NCI-H748 treated with DMSO at 0.1 percent for 48 hours (cell line): ENCODE results near the gene TBCD.
A peak's percentile ranks its signal among the peaks of the same experiment; 100 is the strongest.

Experiments used
- DNase-seq: peaks from one replicate; lab custom pipeline; 2025; lab: John Stamatoyannopoulos, UW

The TBCD gene

DNA sequence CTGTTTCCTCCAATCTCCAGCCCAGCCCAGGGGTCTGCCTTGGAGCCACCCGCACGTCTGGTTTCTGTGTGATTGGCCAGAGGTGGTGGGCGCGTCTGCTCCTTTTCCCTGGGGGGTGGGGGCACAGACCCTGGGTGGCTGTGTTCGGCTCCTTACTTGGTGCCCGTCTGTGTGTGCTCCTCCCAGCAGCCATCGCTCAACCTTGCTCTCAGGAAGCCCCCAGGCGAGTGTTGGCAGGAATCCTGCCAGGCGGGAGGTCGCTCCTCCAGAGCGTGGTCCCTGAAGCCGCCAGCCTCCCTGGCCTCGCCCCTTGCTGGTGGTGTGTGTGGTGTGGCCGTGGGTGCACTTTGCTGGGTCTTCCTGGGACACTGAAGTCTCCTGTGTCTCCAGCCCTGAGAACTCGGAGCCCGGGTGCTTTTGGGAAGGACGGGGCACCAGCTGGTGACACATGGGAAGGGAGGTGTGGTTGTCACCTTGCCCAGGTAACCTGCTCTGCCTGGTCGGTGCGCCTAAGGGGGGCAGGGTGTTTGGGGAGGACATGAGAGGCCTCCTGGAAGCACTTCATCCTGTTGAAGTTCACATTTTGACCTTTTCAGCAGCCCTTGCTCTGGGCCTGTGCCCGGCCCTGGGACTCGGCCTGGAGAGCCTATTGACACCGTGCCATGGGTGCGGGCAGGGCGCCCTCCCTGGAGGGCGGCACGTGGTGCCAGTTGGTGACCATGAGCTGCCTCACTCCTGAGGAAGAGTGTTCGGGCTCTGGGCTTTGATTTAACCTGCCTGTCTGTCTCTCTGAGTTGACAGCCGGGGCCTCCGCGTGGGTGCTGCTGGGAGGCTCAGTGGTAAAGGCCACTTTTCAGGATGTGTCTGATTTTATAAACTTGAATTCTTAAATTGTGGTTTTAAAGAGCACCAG lies 137.0 kb downstream of the TBCD start:
- no peak for DNase-seq

DNA sequence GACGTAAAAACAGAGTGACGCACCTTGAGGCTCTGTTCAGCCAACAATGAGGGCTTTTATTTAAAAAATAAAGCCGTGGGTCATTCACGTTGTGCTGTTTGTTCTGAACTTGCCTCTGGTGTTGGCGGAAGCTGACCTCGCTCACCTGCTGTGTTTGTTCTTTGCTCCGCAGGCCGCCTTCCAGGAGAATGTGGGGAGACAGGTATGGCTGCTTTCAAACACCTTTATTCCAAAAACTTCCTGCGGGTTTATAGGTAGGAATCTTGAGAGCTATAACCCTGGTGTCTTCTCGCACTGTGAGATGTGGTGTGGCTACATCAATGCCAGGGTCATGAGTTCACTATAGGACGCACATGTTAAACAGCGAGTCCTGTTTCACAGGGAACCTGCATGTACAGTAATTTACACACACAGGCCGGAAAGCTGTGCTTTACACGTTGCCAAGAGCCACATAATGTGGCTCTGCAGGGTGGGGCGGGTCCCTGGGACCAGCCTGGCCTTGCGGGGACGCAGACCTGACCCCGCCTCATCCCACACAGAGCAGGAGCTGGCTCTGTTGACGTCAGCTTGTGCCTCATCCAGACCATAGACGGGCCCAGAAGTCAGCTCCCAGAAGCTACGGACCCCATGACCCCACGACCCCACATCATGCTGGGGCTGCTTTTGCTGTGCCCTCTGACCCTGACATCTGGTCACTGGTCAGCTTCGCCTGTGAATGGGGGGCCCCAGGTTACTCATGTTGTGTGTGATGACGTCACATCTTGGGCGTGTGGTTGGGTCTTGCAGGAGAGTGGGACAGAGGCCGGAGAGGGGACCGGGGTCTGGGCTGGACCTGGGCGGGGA lies 137.9 kb downstream of the TBCD start:
- DNase-seq: peak; percentile 30

DNA sequence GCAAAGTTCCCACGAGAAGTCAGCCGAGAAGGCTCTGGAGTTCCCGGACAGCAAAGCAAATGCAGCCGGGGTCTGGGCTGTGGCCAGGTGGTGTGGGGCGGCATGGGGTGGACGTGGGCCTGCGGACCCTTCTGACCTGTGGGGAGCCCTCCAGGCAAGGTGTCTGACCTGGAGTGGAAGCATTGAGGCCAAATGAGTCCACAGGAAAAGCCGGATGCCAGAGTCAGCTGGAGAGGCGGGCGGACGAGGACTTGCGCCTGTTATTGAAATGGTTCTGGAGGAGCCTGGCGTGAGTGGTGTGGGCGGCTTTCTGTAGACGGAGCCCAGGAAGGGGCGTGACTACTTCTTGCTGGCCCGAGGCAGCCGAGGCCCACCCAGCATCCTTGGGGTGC lies 138.5 kb downstream of the TBCD start:
- DNase-seq: no peak

DNA sequence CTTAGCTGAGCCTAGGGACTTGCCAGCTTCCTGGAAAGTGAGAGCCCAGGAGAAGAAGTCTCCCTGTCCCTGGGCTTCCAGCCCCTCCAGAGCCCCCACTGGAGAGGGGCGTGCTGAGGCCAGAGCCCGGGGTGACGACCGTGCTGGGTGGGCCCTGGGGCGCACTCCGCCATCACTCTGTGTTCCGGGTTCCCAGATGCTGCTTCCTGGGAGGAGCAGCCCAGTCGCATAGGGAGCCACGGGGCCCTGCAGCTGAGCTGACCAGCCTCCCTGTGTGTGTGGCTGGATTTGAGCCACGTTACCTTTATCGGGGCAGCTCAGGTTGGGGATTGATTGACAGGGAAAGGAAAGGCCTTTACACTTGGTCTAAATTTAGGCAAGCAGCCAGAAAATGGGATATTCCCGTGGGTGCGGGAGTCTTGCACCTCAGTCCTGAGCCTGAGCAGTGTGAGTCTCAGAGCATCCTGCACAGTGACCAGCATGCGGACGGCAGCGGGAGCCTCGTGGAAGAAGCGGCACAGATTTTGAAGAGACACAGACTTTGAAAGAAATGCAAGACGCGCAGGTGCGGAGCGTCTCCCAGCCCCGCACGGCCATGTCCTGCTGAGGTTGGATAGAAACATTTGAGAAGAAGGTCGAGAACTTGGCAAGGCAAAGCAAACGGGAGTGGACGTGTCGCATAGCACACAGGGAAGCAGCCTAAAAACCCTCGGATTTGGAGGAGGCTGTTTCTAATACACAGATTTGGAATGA lies 139.2 kb downstream of the TBCD start:
- DNase-seq: no peak

DNA sequence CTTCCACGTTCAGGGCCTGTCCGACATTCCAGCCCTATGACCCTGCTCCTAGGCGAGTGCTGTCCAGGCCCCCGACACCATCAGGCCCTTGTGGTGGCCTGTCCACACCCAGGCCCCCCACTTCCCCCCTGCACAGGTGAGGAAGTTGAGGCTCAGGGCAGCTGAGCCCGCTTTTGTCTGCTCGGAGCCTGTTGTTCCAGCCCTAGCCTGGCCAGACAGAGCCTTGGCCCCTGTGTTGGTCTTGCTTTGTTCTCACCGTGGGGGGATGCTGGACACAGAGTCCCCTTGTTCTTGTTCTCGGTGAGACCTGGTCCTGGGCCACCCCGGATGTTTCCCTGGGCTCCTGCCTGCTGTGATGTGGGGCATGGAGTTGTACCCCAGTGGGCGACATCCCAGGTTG lies 140.0 kb downstream of the TBCD start:
- no peak for DNase-seq

DNA sequence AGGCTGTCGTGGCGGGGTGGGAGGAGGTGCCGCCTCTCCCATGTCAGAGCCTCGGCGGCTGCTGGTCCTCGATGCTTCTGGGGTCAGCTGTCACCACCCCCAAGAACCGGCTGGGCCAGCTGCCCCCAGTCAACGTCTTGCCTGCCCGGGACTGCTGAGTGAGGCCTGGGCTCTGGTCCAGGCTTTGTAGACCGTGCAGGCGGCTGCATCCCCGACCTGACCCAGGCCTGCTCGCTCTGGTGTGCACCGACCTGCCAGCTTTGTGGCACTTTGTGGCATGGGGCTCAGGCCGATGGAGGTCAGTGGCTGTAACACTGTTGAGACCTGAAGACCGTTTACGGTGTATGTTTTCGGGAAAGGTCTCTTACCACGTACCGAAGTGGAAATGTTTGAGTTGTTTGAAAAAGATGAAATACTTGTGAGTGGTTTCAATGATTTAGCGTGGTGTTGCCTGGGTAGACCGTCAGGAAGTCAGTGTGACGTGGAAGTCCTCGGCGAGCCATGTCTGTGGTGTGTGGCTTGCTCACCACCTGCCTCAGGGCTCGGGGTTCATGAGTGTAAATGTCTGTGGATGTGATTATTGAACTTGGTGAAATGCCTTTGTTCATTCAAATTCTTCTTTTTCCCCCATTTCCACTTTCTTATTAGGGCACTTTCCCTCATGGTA lies 141.2 kb downstream of the TBCD start:
- no peak for DNase-seq

DNA sequence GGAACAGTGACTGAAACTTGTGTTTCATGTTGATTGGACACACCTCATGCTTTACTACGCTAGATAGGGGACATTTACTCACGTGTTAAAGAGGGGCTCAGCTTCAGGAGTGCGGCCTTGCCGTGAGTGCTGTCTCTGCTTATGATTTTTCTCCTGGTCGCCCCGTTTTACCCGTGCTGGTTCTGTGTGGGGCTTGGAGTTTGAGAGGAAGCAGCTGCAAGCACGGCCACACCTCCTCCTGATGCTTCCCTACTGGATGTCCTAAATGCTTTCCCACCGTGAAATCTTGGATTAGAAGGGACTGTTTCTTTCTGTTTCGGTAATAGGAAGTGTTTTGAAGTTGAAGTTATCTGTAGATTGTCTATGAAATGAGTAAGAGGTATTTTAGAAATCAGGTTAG lies 141.9 kb downstream of the TBCD start:
- DNase-seq: no peak

DNA sequence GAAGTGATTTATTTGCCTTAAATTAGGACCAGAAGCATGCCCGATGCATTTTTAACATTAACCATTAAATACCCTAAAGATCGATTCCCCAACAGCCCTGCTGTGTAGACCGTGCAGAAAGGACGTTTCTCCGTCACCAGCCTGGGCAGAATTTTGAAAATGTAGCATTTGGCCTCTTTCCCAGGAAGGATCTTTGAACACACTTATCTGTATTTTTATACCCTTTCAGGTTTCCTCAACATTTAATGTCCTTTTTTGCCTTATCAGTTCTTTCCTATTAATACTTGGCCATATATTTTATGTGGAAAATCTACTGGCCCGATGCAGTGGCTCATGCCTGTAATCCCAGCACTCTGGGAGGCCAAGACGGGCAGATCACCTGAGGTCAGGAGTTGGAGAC lies 142.5 kb downstream of the TBCD start:
- DNase-seq: no peak

DNA sequence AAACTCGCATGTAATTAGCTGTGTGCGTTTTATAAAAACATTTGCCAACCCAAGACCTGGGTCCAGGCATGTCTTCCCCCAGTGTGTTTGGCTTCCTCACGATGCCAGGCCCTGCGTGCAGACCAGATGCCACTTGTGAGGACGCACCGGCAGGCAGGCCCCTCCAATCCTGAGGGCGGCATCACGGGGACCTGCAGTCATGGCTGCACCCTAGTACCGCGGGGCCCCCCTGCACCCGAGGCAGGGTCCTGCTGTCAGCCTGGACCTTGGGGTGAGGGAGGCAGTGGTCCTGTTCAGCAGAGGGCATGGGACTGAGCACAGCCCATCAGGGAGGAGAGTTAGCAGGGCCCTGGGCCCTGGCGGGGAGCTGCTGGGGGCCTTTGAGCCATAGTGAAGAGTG lies 143.2 kb downstream of the TBCD start:
- DNase-seq: no peak

DNA sequence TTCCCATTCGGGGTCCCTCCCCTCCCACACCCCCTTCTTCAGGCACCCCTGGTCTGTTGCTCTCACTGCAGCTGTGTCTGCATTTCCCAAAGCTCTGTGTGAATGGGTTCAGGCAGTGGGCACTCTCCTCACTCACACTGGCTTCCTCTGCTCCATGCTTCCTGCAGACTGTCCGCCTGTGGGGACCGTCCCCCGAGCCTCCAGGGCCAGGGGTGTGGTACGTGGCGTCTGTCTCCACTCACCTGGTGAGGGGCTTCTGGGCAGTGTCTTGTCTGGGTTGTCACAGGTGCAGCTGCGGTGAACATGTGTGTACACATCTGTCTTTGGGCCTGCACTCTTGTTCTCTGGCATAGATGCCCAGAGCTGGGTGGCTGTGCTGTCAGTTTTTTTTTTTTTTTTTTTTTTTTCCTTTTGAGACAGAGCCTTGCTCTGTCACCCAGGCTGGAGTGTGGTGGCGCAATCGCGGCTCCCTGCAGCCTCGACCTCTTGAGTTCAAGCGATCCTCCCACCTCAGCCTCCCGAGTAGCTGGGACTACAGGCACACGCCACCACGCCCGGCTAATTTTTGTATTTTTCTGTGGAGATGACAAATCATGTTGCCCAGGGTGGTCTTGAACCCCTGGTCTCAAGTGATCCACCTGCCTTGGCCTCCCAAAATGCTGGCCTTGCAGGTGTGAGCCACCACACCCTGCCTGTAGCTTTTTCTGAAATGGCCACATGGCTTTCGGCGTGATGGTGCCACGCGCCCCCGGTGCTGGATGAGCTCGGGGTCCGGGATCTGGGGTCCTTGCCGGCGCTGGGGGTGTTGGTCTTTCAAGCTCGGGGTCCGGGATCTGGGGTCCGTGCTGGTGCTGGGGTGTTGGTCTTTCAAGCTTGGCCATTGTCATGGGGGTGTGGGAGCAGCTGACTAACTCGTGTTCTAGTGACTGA lies 144.5 kb downstream of the TBCD start:
- DNase-seq: no peak

DNA sequence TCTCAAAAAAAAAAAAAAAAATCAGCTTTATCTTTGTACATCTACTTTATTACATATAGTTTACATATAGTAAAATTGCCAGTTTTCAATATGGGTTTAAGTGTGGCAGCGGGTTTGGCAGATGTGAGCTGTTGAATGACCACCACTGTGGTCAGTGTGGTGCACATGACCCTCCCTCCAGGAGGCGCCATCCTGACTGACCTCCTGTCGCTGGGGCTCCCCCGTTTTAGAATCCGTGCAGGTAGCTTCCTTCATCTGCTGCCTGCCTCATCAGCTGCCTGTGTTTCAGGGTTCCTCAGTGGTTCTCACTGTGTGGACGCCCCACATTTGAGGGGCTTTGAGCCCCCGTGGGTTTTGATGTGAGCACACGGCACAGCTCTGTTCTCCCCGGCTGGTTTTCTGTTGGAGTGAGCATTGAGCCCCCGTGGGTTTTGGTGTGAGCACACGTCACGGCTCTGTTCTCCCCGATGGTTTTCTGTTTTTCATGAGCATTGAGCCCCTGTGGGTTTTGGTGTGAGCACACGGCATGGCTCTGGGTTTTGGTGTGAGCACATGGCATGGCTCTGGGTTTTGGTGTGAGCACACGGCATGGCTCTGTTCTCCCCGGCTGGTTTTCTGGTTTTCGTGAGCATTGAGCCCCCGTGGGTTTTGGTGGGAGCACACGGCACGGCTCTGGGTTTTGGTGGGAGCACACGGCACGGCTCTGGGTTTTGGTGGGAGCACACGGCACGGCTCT lies 145.8 kb downstream of the TBCD start:
- no peak for DNase-seq

DNA sequence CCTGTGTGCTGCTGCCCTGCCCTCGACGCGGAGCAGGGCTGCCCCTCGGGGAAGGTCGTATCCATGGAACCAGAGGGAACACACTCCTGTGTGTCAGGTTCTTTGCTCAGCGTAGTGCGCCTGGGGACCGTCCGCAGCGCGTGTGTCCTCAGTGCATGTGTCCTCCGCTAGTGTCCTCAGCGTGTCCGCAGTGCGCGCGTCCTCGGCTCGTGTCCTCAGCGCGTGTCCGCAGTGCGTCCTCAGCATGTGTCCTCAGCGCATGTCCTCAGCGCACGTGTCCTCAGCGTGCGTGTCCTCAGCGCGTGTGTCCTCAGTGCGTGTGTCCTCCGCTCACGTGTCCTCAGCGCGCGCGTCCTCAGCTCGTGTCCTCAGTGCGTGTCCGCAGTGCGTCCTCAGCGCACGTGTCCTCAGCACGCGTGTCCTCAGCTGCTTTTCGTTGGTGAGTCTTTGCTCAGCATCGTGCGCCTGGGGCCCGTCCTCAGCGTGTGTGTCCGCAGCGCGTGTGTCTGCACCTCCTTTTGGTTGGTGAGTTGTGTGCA lies 147.2 kb downstream of the TBCD start:
- no peak for DNase-seq

DNA sequence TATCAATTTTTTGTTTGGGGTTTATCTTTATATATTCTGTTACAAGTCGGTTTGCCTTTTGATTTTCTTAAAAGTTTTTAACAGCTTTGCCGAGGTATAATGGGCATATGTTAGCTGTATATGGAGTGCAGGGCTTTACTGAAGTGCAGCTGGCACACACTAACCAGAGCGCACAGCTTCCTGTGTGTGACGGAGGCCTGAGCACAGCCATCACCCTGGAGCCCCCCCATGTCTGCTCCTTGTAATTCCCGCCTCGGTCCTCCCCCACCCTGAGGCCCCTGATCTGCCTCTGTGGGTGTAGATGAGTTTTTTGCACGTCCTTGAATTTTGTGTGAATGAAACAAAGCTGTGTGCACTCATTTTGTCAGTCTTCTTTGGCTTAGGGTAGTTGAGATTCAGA lies 148.1 kb downstream of the TBCD start:
- DNase-seq: no peak

DNA sequence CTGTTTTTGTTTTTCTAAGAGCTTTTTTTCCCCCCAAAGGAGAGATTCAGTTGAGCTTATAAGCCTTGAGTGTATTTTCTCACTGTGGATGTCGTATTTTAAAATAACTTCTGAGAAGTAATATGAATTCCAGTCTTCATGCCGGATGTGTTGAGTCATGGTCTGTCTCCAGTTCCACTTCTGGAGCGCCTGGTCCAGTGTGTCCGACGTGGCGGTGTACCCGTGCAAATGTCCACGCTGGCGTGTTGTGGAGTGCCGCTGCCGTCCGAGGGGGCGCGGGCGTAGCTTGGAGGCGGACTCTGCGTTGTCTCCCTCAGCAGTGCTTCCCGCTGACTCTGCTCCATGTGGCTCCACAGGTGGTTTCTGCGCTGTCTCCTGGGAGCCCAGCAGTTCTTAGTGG lies 148.9 kb downstream of the TBCD start:
- no peak for DNase-seq

DNA sequence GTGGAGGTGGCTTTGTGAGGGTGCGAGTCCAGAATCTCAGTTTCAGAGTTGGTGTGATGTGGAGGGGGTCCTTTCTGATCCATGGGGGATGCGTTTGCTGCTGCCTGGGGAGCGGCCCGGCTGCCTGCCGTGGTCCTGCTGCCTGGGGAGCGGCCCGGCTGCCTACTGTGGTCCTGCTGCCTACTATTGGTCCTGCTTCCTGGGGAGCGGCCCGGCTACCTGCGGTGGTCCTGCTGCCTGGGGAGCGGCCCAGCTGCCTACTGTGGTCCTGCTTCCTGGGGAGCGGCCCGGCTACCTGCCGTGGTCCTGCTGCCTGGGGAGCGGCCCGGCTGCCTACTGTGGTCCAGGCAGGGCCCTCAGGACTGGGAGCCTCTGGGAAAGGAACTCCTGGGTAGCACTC lies 149.5 kb downstream of the TBCD start:
- DNase-seq: no peak

DNA sequence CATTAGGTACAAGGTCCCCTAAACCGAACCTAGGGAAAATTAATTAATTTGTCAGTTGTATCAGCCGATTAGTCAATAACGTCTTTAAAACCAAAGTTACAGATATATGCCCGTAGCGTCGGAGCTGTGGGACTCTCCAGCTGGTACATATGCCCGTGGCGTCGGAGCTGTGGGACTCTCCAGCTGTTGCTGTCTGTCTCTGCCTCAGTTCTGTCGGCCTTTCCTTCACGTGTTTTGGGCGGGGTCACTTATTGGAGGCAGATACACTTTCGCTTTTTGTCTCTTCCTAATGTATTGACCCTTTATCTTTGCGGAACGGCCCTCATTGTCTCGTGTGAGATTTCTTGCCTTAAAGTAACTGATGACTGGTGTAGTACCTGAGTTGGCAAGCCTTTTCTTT lies 150.0 kb downstream of the TBCD start:
- no peak for DNase-seq

DNA sequence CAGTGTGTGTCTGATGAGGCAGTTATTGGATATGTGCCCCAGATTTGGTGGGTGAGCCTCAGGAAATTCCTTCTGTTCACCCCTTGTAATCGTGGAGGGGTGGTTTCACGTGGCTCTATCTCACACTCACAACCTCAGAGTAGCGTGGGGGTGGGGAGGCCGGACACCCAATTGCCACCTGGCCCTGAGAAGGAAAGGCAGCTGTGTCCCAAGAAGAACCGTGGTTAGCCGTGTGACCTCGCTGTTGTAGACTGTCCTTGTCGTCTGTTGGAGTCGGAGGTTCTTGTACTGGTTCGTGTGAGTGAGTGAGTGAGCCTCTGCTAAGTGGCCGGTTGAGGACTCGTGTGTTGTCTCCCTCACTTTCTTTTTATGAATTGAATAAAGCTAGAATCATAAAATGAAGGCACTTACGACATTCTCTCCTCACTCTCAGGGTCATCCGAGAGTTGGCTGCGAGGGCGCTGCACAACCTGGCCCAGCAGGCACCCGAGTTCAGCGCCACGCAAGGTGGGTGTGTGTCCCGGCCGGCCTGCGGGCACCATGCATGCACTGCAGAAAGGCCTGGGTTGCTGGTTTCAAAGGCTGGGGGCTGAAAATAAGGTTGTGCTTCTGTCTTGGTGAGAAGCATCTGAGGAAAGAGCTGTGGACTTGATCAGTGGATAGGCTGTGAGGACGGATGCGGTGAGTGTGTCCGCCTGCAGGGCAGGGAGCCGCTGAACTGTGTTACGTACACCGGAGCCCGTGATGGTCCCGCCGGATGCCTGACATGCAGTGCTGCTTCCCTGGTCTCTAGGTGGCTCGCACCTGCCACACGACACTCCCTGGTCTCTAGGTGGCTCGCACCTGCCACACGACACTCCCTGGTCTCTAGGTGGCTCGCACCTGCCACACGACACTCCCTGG lies 151.4 kb downstream of the TBCD start:
- no peak for DNase-seq

DNA sequence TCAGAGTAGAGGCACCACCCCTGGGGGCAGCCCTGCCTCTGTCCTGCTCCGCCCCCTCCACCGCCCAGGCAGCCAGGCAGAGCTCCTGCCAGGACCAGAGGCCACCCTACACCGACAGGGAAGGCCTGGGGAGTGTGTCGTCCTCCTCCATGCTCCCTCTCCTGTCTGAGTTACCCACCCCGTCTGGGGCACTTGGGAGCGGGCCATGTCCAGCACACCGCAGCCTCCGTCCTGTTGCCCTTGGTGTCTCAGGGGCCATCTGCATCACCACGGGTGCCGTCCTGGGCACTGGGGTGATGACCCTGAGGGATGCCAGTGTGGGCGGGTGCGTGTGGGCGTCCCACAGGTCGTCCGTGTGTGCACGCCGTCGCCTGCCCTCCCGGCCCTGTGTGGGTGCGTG lies 153.3 kb downstream of the TBCD start:
- no peak for DNase-seq
